Panc1 (cell line): Measurements from ENCODE around the gene IGF2BP1. TPM values are rescaled to one million over a fixed set of nuclear protein-coding genes. Genes with fewer than 3 reads are reported as not detected.

Experiments used
- ATAC-seq: fragments of 200-7000 bp; cut with Tn5 transposase; 2 replicates; pipeline ENCODE4 v1.9.1; 2020; ENCODE audit warnings: mild to moderate bottlenecking, moderate library complexity
- BruUV-seq: library from RNA; stranded (reverse); fragments of 400-500 nt; replicated peaks from 2 replicates; lab custom pipeline; 2021; lab: Mats Ljungman, UMichigan
- CTCF ChIA-PET: fragments of 300-600 bp; sonication (Branson Sonifier 250); formaldehyde crosslinking; loops from one replicate; lab custom pipeline; 2022; ENCODE audit warnings: antibody characterized with exemption; lab: Charles Lee
- POLR2A ChIA-PET: fragments of 300-600 bp; sonication (Branson Sonifier 250); formaldehyde crosslinking; loops from one replicate; lab custom pipeline; 2022; ENCODE audit warnings: antibody characterized with exemption; lab: Charles Lee
- DNase-seq: peaks from one replicate; pipeline ENCODE4 v3.0.0-alpha.2; 2010; ENCODE audit warnings: low read depth, low spot score
- H3K27ac ChIP-seq: 2 replicates; pipeline ENCODE4 v1.5.1; 2011; ENCODE audit warnings: mild to moderate bottlenecking, low read length, inconsistent platforms
- H3K27me3 ChIP-seq: fragments of 200-500 bp; sonication (Bioruptor generic); 2 replicates; pipeline ENCODE4 v1.6.0; 2014; ENCODE audit warnings: low read length, inconsistent platforms; ENCODE audit not compliant: control insufficient read depth, insufficient read depth
- H3K36me3 ChIP-seq: fragments of 200-500 bp; sonication (Bioruptor generic); 2 replicates; pipeline ENCODE4 v1.5.1; 2014; ENCODE audit warnings: inconsistent platforms, mild to moderate bottlenecking, low read length, moderate library complexity; ENCODE audit not compliant: control insufficient read depth, insufficient read depth
- H3K4me1 ChIP-seq: 2 replicates; pipeline ENCODE4 v1.5.1; 2011; ENCODE audit warnings: inconsistent platforms, mild to moderate bottlenecking, low read length, moderate library complexity; ENCODE audit not compliant: control insufficient read depth, insufficient read depth
- H3K4me3 ChIP-seq, 2 experiments: 2 replicates each; pipeline ENCODE4 v1.5.1; 2011 to 2012; ENCODE audit warnings: low read depth in 2 of 2, low read length in 2 of 2, mild to moderate bottlenecking in 2 of 2, inconsistent platforms in 1 of 2, moderate library complexity in 1 of 2
- H3K9me3 ChIP-seq: fragments of 200-500 bp; sonication (Bioruptor generic); 2 replicates; pipeline ENCODE4 v1.5.1; 2014; ENCODE audit warnings: low read depth, mild to moderate bottlenecking, inconsistent platforms, low read length, moderate library complexity; ENCODE audit not compliant: control insufficient read depth, insufficient read depth
- CTCF ChIP-seq: fragments of 450-650 bp; IDR thresholded peaks from 2 replicates; pipeline ENCODE4 v1.5.1; 2017; ENCODE audit warnings: mild to moderate bottlenecking
- POLR2AphosphoS5 ChIP-seq: IDR thresholded peaks from 2 replicates; pipeline ENCODE4 v1.6.1; 2012; ENCODE audit warnings: mild to moderate bottlenecking, low read depth, low read length, moderate library complexity
- REST ChIP-seq, 2 experiments: IDR thresholded peaks; 2 replicates each; pipeline ENCODE4 v1.6.1; 2011 to 2012; ENCODE audit warnings: low read depth in 2 of 2, control low read depth in 1 of 2, low read length in 1 of 2, mild to moderate bottlenecking in 1 of 2, moderate library complexity in 1 of 2; ENCODE audit not compliant: insufficient read depth in 1 of 2
- SIN3A ChIP-seq: IDR thresholded peaks from 2 replicates; pipeline ENCODE4 v1.6.1; 2012; ENCODE audit warnings: low read depth, mild to moderate bottlenecking, low read length, moderate library complexity, borderline replicate concordance; ENCODE audit not compliant: insufficient read depth
- TCF7L2 ChIP-seq: IDR thresholded peaks from 2 replicates; pipeline ENCODE4 v1.6.1; 2011; ENCODE audit warnings: mild to moderate bottlenecking, low read depth, low read length, inconsistent platforms
- in situ Hi-C: cut with HindIII; loops from 2 replicates; pipeline ENCODE4 v1.10.0; 2016; ENCODE audit warnings: low sequenced_read_pairs, low pct_unique_long_range_greater_than_20kb
- intact Hi-C: fragments of 100-400 bp; cut with micrococcal nuclease; formaldehyde crosslinking; loops from one replicate; pipeline ENCODE4 v1.10.0; 2022; ENCODE audit not compliant: unreplicated experiment
- total RNA-seq: library from RNA; stranded (reverse); gene quantifications from one replicate; pipeline ENCODE4 v1.2.1, GENCODE V29; 2021; ENCODE audit not compliant: unreplicated experiment

IGF2BP1 gene
- total RNA-seq, 1 experiment from 2014 or later, result 109 TPM

DNA sequence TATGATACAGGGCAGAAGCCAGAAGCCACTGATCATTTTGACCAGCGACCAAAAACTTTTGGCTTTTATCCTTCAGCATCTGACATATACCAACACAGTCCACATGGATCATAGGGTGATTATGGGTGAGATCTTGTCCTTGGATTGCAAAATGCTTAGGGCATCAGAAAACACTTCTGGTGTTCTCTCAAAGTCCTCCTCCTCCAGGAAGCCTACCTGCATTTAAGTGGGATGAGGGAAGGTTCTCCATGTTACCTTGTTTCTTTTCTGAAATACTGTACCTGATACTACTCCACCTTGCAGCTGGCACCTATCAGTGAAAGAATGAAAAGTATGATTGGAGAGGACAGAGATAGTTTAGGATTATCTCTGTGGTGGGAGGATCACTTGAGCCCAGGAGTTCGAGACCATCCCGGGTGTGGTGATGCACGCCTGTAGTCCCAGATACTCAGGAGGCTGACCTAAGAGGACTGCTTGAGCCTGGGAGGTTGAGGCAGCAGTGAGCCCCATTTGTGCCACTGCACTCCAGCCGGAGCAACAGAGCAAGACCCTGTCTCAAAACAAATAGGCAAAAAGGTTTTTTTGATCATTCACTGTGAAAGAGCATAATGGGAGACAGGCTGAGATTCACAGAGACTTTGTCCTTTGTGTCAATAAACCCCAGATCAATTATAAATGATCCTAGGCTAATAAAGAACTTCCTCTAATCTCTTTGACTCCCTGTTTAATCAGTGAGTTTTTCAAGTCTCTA lies 88.6 kb downstream of the IGF2BP1 start:
- Histone ChIP-seq H3K27me3 (no peaks in the 10 kb centered on the region), H3K27ac (no peak overlapping the region), H3K36me3 (no peaks in the 10 kb centered on the region), H3K4me3 (no peak overlapping the region), H3K4me1 (no peaks in the 10 kb centered on the region), H3K9me3 (no peaks in the 10 kb centered on the region; the same call in 1 of the 2 replicates)
- ATAC-seq (no peak), DNase-seq (no peak)
- no TSS peak for BruUV-seq
- TF ChIP-seq SIN3A (no peak), TCF7L2 (no peak), POLR2AphosphoS5 (no peak), REST (IDR thresholded peaks at IDR 0.05; ENCODE audit: insufficient read depth in 1 of 2, low read depth in 2 of 2, low read length in 1 of 2) (no peak), CTCF (no peak)
- POLR2A ChIA-PET, result interaction anchor here (0.6 kb wide), 1 partner anchor 123 kb away, joined by 3 read pairs; no protein-coding TSS in a partner anchor
- in situ Hi-C loops (no loop called here), intact Hi-C loops (no loop called here)
- CTCF ChIA-PET, result no interaction called here

DNA sequence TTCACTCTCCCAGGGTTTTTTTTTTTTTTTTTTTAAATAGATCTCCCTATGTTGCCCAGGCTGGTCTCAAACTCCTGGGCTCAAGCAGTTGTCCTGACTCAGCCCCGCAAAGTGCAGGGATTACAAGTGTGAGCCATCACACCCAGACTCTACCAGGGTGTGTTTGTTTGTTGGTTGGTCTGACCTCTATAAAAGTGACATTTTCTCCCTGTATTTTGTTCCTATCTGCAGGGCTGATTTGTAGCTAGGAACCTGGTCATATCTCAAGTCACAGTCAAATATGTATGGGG lies 89.1 kb downstream of the IGF2BP1 start:
- ChIA-PET CTCF (no interaction called here), POLR2A (interaction anchor here (0.6 kb wide), 1 partner anchor 123 kb away, joined by 3 read pairs; no protein-coding TSS in a partner anchor)
- no peaks in the 10 kb centered on the region; the same call in 1 of the 2 replicates for H3K9me3 ChIP-seq
- H3K4me3 ChIP-seq, result no peak overlapping the region
- DNase-seq, result no peak
- TF ChIP-seq POLR2AphosphoS5 (no peak), REST (IDR thresholded peaks at IDR 0.05; ENCODE audit: insufficient read depth in 1 of 2, low read depth in 2 of 2, low read length in 1 of 2) (no peak), TCF7L2 (no peak), CTCF (no peak), SIN3A (no peak)
- H3K4me1 ChIP-seq, result no peaks in the 10 kb centered on the region
- BruUV-seq, result no TSS peak
- H3K27me3 ChIP-seq, result no peaks in the 10 kb centered on the region
- no peaks in the 10 kb centered on the region for H3K36me3 ChIP-seq
- no peak for ATAC-seq
- H3K27ac ChIP-seq, result no peak overlapping the region
- in situ Hi-C loops, result no loop called here
- intact Hi-C loops, result no loop called here
